HG03064 (cell line): Measurements from ENCODE around the gene CSAD.
A peak's percentile ranks its signal among the peaks of the same experiment; 100 is the strongest.
"Not testable (repeated sequence)": the region's sequence is repeated elsewhere in the genome, so short reads cannot be mapped to it uniquely, and the experiment has no call there.

Source experiments
- ATAC-seq: cut with Tn5 transposase; IDR thresholded peaks from one replicate; pipeline ENCODE4 v1.9.1; 2021; ENCODE audit warnings: low read depth; ENCODE audit not compliant: unreplicated experiment

Gene CSAD

GRCh38 chr12:53182903-53183302, 2.2 kb upstream of the CSAD start:
- ATAC-seq = no peak

- no peak for ATAC-seq
Observed at GRCh38 chr12:53181935-53182334, 1.2 kb upstream of the CSAD start.

GRCh38 chr12:53180931-53181645, 363 bp upstream of the CSAD start:
- ATAC-seq = peak; percentile 40

GRCh38 chr12:53179687-53180219, 972 bp downstream of the CSAD start:
- ATAC-seq = peak; percentile 7

GRCh38 chr12:53178803-53179202, 1.9 kb downstream of the CSAD start:
- not testable (repeated sequence) for ATAC-seq

- ATAC-seq = not testable (repeated sequence)
Observed at GRCh38 chr12:53177447-53177846, 3.3 kb downstream of the CSAD start.

- ATAC-seq = no peak
Observed at GRCh38 chr12:53176750-53177149, 4.0 kb downstream of the CSAD start.

- no peak for ATAC-seq
Observed at GRCh38 chr12:53174881-53175491, 5.7 kb downstream of the CSAD start.

- ATAC-seq = no peak
Observed at GRCh38 chr12:53173085-53173715, 7.5 kb downstream of the CSAD start.

- no peak for ATAC-seq
Observed at GRCh38 chr12:53172352-53172751, 8.4 kb downstream of the CSAD start.

GRCh38 chr12:53171725-53172329, 8.9 kb downstream of the CSAD start:
- ATAC-seq = no peak

GRCh38 chr12:53170876-53171724, 9.6 kb downstream of the CSAD start:
- ATAC-seq = no peak

GRCh38 chr12:53170215-53170614, 10.5 kb downstream of the CSAD start:
- no peak for ATAC-seq

GRCh38 chr12:53169644-53170043, 11.1 kb downstream of the CSAD start:
- no peak for ATAC-seq

- ATAC-seq = no peak
Observed at GRCh38 chr12:53166837-53167236, 13.9 kb downstream of the CSAD start.

- ATAC-seq = not testable (repeated sequence)
Observed at GRCh38 chr12:53163008-53163407, 17.7 kb downstream of the CSAD start.

- no peak for ATAC-seq
Observed at GRCh38 chr12:53161119-53161911, 19.4 kb downstream of the CSAD start.

GRCh38 chr12:53160673-53161072, 20.1 kb downstream of the CSAD start:
- ATAC-seq = no peak

- ATAC-seq = no peak
Observed at GRCh38 chr12:53160000-53160399, 20.7 kb downstream of the CSAD start.
